ENCODE data around the gene ETHE1.

The ETHE1 gene

DNA sequence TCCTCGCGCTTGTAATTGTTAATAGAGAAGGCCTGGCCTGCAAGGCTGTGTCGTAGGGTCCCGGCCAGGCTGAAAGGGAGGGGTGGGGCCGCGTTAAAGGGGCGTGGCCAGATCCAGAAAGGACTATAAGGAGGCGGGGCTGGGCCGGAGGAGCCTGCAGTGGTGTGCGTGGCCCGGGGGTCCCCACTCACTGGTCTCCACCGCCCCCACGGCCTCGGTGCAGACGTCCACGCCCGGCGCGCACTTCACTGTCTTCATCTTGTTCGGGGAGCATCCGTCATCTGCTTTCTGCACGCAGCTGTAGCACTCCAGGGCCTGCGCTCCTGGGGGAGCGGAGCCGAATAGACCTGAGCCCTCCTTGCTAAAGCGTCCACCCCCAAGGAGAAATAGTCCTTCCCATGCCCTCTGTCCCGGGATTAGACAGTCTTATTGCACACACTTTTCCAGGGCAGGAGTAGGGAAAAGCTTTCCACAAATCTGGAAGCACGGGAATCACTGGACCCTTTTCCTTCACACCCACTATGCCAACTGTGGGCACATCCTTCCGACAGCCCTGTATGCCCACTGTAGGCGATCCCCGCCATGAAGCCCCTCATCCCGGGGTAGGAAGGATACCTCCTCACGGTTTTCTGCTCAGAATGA, 62.7 kb downstream of the ETHE1 start:
- peak in 10 of 14 donors; percentile 40 to 78 (median 51) for DNase-seq

DNA sequence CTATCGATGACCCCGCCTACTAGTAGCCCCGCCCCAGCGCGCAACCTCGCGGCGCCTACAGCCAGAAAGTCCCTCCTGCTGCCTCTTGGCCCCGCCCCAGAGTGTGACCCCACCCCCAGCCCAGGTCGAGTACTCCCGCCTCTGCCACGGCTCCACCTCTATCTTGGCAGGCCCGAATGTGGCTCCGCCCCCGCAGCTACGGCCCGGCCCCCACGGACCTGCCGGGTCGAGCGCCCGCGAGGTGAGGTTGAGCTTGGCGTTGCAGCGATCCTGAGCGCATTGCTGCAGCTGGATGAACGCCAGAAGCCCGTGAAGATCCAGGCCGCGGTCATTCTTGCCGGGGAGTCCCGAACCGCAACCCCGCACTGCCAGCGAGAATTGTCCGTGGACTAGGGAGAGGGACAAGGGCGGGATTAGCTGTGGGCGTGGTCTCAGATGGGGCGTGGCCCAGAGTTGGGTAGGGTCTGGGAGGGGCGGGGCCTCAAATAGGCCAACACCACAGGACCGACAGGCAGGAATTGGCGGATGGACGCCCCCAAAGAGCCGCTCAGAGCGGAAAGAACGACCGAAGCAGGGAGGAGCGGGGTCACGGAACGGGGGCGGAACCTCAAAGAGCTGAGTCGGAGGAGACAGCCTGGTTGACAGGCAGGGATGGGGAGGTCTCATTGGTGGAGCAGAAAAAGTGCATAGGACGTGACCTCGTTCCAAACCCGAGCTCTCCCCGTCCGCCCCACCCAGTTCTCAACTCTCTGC, 63.4 kb downstream of the ETHE1 start:
- DNase-seq = peak; percentile 16 to 92 (median 78)

DNA sequence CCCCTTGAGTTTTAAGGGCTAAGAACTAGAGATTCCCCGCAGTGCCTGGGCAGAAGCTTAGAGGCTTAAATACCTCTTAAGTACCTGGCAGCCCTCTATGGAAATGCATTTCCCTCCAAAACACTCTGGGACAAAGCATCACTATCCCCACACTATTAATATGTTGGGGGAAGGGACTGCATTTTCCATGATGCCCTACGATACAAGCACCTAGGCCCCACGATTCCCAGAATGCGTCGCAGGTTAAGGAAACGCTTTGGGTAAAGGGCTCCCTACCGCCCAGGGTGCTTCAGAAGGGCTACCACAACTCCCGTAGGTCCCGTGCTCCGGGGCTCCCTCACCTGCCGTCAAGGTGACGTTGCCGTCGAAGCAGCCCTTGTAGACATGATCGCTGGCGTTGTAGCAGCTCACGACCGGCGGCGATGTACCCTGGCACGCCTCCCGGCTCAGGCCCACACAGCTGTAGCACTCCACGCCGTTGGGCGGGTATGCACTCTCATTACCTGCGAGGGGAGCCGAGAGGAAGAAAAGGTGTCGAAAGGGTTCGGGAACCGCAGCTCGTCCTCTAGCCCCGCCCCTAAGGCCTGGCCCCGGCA, 64.1 kb downstream of the ETHE1 start:
- DNase-seq = no peak

DNA sequence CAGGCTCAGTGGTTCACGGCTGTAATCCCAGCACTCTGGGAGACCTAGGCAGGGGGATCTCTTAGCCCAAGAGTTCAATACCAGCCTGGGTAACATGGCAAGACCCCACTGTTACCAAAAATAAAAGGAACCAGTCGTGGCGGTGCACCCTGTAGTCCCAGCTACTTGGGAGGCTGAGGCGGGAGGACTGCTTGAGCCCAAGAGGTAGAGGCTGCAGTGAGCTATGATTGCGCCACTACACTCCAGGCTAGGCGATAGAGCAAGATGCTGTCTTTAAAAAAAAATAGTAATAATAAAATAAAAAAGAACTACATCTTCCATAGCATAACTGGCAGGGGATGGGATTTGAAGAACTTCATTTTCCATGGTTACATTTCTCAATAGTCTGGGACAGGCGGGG, 64.6 kb downstream of the ETHE1 start:
- DNase-seq = no peak

- DNase-seq = no peak
These were observed 65.7 kb downstream of the ETHE1 start for GRCh38 chr19:43461303-43461702.

- DNase-seq = no peak
These were observed 66.5 kb downstream of the ETHE1 start for GRCh38 chr19:43460362-43461016.

- no peak for DNase-seq
These were observed 69.2 kb downstream of the ETHE1 start for GRCh38 chr19:43457809-43458208.
